CD4-positive, alpha-beta T cell (primary cell): ENCODE results near the gene LRP1B. TPM values are rescaled to one million over a fixed set of nuclear protein-coding genes. Genes with fewer than 3 reads are reported as not detected.

Experiments
- ATAC-seq: fragments of 200-7000 bp; cut with Tn5 transposase; one replicate; pipeline ENCODE4 v1.10.0; 2022; ENCODE audit warnings: mild to moderate bottlenecking; ENCODE audit not compliant: poor library complexity
- CTCF ChIA-PET: fragments of 350-600 bp; sonication (Branson Sonifier 250); formaldehyde crosslinking; loops from one replicate; lab custom pipeline; 2021; ENCODE audit warnings: antibody characterized with exemption, inconsistent platforms; lab: Charles Lee
- POLR2A ChIA-PET: fragments of 350-600 bp; sonication (Branson Sonifier 250); formaldehyde crosslinking; loops from one replicate; lab custom pipeline; 2021; ENCODE audit warnings: antibody characterized with exemption, inconsistent platforms; lab: Charles Lee
- DNase-seq, 14 experiments: peaks; one replicate each; pipeline ENCODE4 v3.0.0-alpha.2; 2013 to 2020; ENCODE audit warnings: mixed read lengths in 2 of 14
- H3K27ac ChIP-seq, 2 donors: one replicate each; pipeline versions ENCODE4 v1.5.1 to v1.7.0; 2013; ENCODE audit warnings: low read length in 2 of 2, low read depth in 1 of 2, mild to moderate bottlenecking in 1 of 2
- H3K27me3 ChIP-seq, 2 experiments: 1 replicate in 1 of 2; 2 replicates in 1 of 2; pipeline versions ENCODE4 v1.6.1 to v1.7.0; 2013; ENCODE audit warnings: low read length in 2 of 2, control low read depth in 1 of 2, mild to moderate bottlenecking in 1 of 2, moderate library complexity in 1 of 2; ENCODE audit not compliant: insufficient read depth in 2 of 2, control insufficient read depth in 1 of 2
- H3K36me3 ChIP-seq: one replicate; pipeline ENCODE4 v1.6.1; 2013; ENCODE audit warnings: low read length, control low read depth; ENCODE audit not compliant: insufficient read depth
- H3K4me1 ChIP-seq: one replicate; pipeline ENCODE4 v1.6.1; 2013; ENCODE audit warnings: low read length, control low read depth; ENCODE audit not compliant: insufficient read depth
- H3K4me3 ChIP-seq: one replicate; pipeline ENCODE4 v1.5.1; 2013; ENCODE audit warnings: mild to moderate bottlenecking, low read length, moderate library complexity
- H3K9me3 ChIP-seq, 2 experiments: 1 replicate in 1 of 2; 2 replicates in 1 of 2; pipeline versions ENCODE4 v1.6.1 to v1.7.0; 2013; ENCODE audit warnings: low read length in 2 of 2, mild to moderate bottlenecking in 2 of 2, control low read depth in 1 of 2, moderate library complexity in 1 of 2; ENCODE audit not compliant: control insufficient read depth in 1 of 2, insufficient read depth in 1 of 2
- H3K27ac Mint-ChIP-seq: one replicate; pipeline ENCODE4 v1.8.0; 2020; ENCODE audit warnings: mixed read lengths
- H3K27me3 Mint-ChIP-seq: one replicate; pipeline ENCODE4 v1.8.0; 2021; ENCODE audit warnings: mixed read lengths
- H3K36me3 Mint-ChIP-seq: one replicate; pipeline ENCODE4 v1.8.0; 2021; ENCODE audit warnings: low read depth, mixed read lengths
- H3K4me1 Mint-ChIP-seq: one replicate; pipeline ENCODE4 v1.8.0; 2021; ENCODE audit warnings: low read depth, mixed read lengths
- H3K4me3 Mint-ChIP-seq: one replicate; pipeline ENCODE4 v1.8.0; 2020; ENCODE audit warnings: mild to moderate bottlenecking, mixed read lengths
- H3K9me3 Mint-ChIP-seq: one replicate; pipeline ENCODE4 v1.8.0; 2020; ENCODE audit warnings: mixed read lengths
- CTCF ChIP-seq: fragments of 200-600 bp; IDR thresholded peaks from one replicate; pipeline ENCODE4 v1.8.0; 2022; ENCODE audit warnings: antibody characterized with exemption, mild to moderate bottlenecking
- intact Hi-C, 2 experiments: fragments of 100-400 bp; cut with DNase I in 1 of 2; cut with micrococcal nuclease in 1 of 2; formaldehyde crosslinking; loops; one replicate each; pipeline versions ENCODE4 v1.15.1 to v1.9.0; 2023 to 2025; cut with DNase I, micrococcal nuclease
- total RNA-seq, 174 experiments: library from RNA in 2 of 174; stranded (reverse) in 2 of 174; gene quantifications; one replicate each; pipeline ENCODE4 v1.2.3 and lab custom pipeline; 2021 to 2026

LRP1B gene
- total RNA-seq, 2 experiments from 2014 or later = not detected

- no peaks in the 10 kb centered on the region for H3K27me3 ChIP-seq
- no peaks in the 10 kb centered on the region for H3K4me1 ChIP-seq
- intact Hi-C loops = no loop called here
- peaks cover 0 to 3% of the 10 kb centered on the region in 2 experiments for H3K9me3 ChIP-seq
- no peak overlapping the region for H3K4me3 Mint-ChIP-seq
- peaks cover 7% of the 10 kb centered on the region for H3K9me3 Mint-ChIP-seq
- H3K4me3 ChIP-seq = no peak overlapping the region
- H3K27me3 Mint-ChIP-seq = no peaks in the 10 kb centered on the region
- H3K36me3 Mint-ChIP-seq = no peaks in the 10 kb centered on the region
- H3K27ac ChIP-seq = no peak overlapping the region
- no peak overlapping the region for H3K27ac Mint-ChIP-seq
- no peak for TF ChIP-seq CTCF
- no peak for DNase-seq
- CTCF ChIA-PET = no interaction called here
- ATAC-seq = no peak
- POLR2A ChIA-PET = no interaction called here
- no peaks in the 10 kb centered on the region for H3K4me1 Mint-ChIP-seq
- H3K36me3 ChIP-seq = no peaks in the 10 kb centered on the region
Measured at GRCh38 chr2:140775411-140775810, 1355.4 kb downstream of the LRP1B start.

- Mint-ChIP-seq H3K27ac (no peak overlapping the region), H3K36me3 (no peaks in the 10 kb centered on the region), H3K9me3 (peaks cover 9% of the 10 kb centered on the region), H3K27me3 (no peaks in the 10 kb centered on the region), H3K4me1 (no peaks in the 10 kb centered on the region), H3K4me3 (no peak overlapping the region)
- intact Hi-C loops = no loop called here
- no peaks in the 10 kb centered on the region for H3K4me1 ChIP-seq
- ChIA-PET CTCF (no interaction called here), POLR2A (no interaction called here)
- H3K4me3 ChIP-seq = no peak overlapping the region
- H3K27ac ChIP-seq = no peak overlapping the region
- ATAC-seq = no peak
- H3K9me3 ChIP-seq = peaks cover 0 to 3% of the 10 kb centered on the region in 2 experiments
- DNase-seq = no peak
- no peaks in the 10 kb centered on the region for H3K36me3 ChIP-seq
- TF ChIP-seq CTCF = no peak
- no peaks in the 10 kb centered on the region for H3K27me3 ChIP-seq
Measured at GRCh38 chr2:140770645-140771044, 1360.2 kb downstream of the LRP1B start.

GRCh38 chr2:140761807-140762206, 1369.0 kb downstream of the LRP1B start:
- CTCF ChIA-PET = no interaction called here
- H3K27ac Mint-ChIP-seq = no peak overlapping the region

More at GRCh38 chr2:140761807-140762206, 1369.0 kb downstream of the LRP1B start:
- no peak for ATAC-seq
- Histone ChIP-seq H3K27me3 (no peaks in the 10 kb centered on the region), H3K36me3 (no peaks in the 10 kb centered on the region), H3K27ac (no peak overlapping the region), H3K9me3 (peaks cover 0 to 9% of the 10 kb centered on the region in 2 experiments), H3K4me3 (no peak overlapping the region), H3K4me1 (no peaks in the 10 kb centered on the region)
- no peak for DNase-seq
- H3K4me3 Mint-ChIP-seq = no peak overlapping the region
- H3K36me3 Mint-ChIP-seq = no peaks in the 10 kb centered on the region
- H3K9me3 Mint-ChIP-seq = peaks cover 10% of the 10 kb centered on the region
- no peaks in the 10 kb centered on the region for H3K4me1 Mint-ChIP-seq
- TF ChIP-seq CTCF = no peak
- intact Hi-C loops = no loop called here
- POLR2A ChIA-PET = no interaction called here
- H3K27me3 Mint-ChIP-seq = no peaks in the 10 kb centered on the region
